Common myeloid progenitor, CD34-positive (primary cell): ENCODE data around the gene NAA60.

Experiments
- CTCF ChIA-PET: fragments of 350-600 bp; sonication (Branson Sonifier 250); formaldehyde crosslinking; loops from one replicate; lab custom pipeline; 2021; ENCODE audit warnings: antibody characterized with exemption; lab: Charles Lee
- POLR2A ChIA-PET: fragments of 350-600 bp; sonication (Branson Sonifier 250); formaldehyde crosslinking; loops from one replicate; lab custom pipeline; 2021; ENCODE audit warnings: antibody characterized with exemption; lab: Charles Lee
- DNase-seq, 3 donors: peaks; one replicate each; pipeline versions ENCODE4 v3.0.0 to v3.0.0-alpha.2; 2013
- H3K27ac ChIP-seq, 2 experiments: 1 replicate in 1 of 2; 2 replicates in 1 of 2; pipeline ENCODE4 v1.7.0; 2013; ENCODE audit warnings: inconsistent platforms in 2 of 2, low read length in 2 of 2, mild to moderate bottlenecking in 2 of 2, low read depth in 1 of 2, moderate library complexity in 1 of 2; ENCODE audit not compliant: severe bottlenecking in 2 of 2, insufficient read depth in 1 of 2, poor library complexity in 1 of 2
- H3K27me3 ChIP-seq, 5 experiments: replicated peaks in 2 of 5; 1 replicate in 3 of 5; 2 replicates in 2 of 5; pipeline versions ENCODE4 v1.6.1 to v1.7.0; 2013; ENCODE audit warnings: low read length in 4 of 5, mild to moderate bottlenecking in 2 of 5, moderate library complexity in 2 of 5, inconsistent platforms in 1 of 5; ENCODE audit not compliant: insufficient read depth in 5 of 5, control insufficient read depth in 4 of 5
- H3K36me3 ChIP-seq, 4 experiments: 1 replicate in 2 of 4; 2 replicates in 2 of 4; pipeline versions ENCODE4 v1.6.1 to v1.7.0; 2013; ENCODE audit warnings: low read length in 3 of 4, control low read depth in 1 of 4, mild to moderate bottlenecking in 1 of 4; ENCODE audit not compliant: control insufficient read depth in 4 of 4, insufficient read depth in 4 of 4
- H3K4me1 ChIP-seq, 4 experiments: 1 replicate in 3 of 4; 2 replicates in 1 of 4; pipeline versions ENCODE4 v1.6.1 to v1.7.1; 2013; ENCODE audit warnings: low read length in 3 of 4, mild to moderate bottlenecking in 3 of 4, control low read depth in 1 of 4, inconsistent platforms in 1 of 4, moderate library complexity in 1 of 4; ENCODE audit not compliant: control insufficient read depth in 4 of 4, insufficient read depth in 4 of 4; ENCODE audit errors: control extremely low read depth in 1 of 4
- H3K4me3 ChIP-seq, 7 experiments: 1 replicate in 4 of 7; 2 replicates in 3 of 7; pipeline versions ENCODE4 v1.5.1 to v1.7.0; 2013; ENCODE audit warnings: mild to moderate bottlenecking in 7 of 7, low read length in 6 of 7, moderate library complexity in 6 of 7, inconsistent platforms in 2 of 7, low read depth in 2 of 7, control low read depth in 1 of 7; ENCODE audit not compliant: insufficient read depth in 4 of 7, control insufficient read depth in 1 of 7; ENCODE audit errors: extremely low read depth in 1 of 7
- H3K9me3 ChIP-seq, 5 experiments: 1 replicate in 4 of 5; 2 replicates in 1 of 5; pipeline versions ENCODE4 v1.6.1 to v1.7.1; 2013; ENCODE audit warnings: low read length in 4 of 5, mild to moderate bottlenecking in 2 of 5, inconsistent platforms in 1 of 5, low read depth in 1 of 5, moderate library complexity in 1 of 5; ENCODE audit not compliant: control insufficient read depth in 4 of 5, insufficient read depth in 2 of 5; ENCODE audit errors: control extremely low read depth in 1 of 5
- WGBS: methylation state at CpG from one replicate; pipeline ENCODE4 v1.1.5; 2013; ENCODE audit not compliant: insufficient coverage; 5-methylcytosine and 5-hydroxymethylcytosine counted together

Gene NAA60

DNA sequence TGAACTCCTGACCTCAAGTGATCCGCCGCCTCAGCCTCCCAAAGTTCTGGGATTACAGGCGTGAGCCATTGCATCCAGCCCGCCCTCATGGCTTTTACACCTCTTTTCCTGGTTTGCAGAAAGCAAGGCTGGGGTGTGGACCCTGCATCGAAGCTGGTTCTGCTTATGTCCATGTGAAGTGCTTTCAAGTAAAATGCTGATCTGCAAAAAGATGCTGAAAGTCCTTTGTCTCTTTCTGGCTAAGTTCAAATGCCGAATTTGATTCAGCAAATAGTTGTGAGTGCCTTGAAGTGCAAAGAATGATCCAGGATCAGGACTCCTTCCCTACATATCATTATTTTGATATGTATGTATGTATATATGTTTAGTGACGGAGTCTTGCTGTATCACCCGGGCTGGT, 17.1 kb downstream of the NAA60 start:
- ChIA-PET CTCF (interaction anchor here (0.6 to 1.7 kb wide), 7 partner anchors 13 to 429 kb away, joined by 3 to 6 read pairs (median 3); no protein-coding TSS in a partner anchor), POLR2A (no interaction called here)
- no peak for DNase-seq
- H3K27me3 ChIP-seq: no peaks in the 10 kb centered on the region
- H3K36me3 ChIP-seq: peaks cover 0 to 4% (median 2%) of the 10 kb centered on the region in 4 experiments
- 88% methylated on average over 6 of the region's 8 CpGs for whole genome bisulfite sequencing
- no peaks in the 10 kb centered on the region for H3K9me3 ChIP-seq
- H3K4me3 ChIP-seq: peak overlapping the region in 3 of 7 experiments; percentile 6 to 54 (median 29)
- H3K4me1 ChIP-seq: peaks cover 19 to 63% (median 60%) of the 10 kb centered on the region in 4 experiments
- H3K27ac ChIP-seq: no peak overlapping the region

DNA sequence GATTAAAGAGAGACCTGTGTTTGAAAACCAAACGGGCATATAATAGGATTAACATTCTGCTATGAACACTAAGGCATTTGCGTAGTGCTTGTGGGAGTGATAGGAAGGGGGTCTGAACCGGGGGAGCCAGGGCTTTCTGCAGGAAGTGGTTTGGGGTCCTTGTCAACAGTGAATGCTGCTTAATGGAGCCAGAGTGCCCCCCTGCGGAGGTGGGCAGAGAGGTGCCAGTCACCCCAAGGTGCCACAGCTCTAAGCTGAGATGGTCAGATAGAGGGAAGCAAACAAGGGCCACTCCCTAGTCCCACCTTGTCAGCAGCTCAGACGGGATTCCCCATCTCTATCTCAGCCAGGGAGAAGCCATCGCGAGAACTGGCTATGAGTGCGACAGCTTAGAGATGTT, 17.7 kb downstream of the NAA60 start:
- CTCF ChIA-PET: interaction anchor here (0.6 to 1.7 kb wide), 14 partner anchors 11 to 430 kb away, joined by 3 to 10 read pairs (median 3); no protein-coding TSS in a partner anchor
- H3K36me3 ChIP-seq: peaks cover 0 to 10% (median 6%) of the 10 kb centered on the region in 4 experiments
- H3K27me3 ChIP-seq: no peaks in the 10 kb centered on the region
- H3K27ac ChIP-seq: no peak overlapping the region
- peak overlapping the region in 3 of 7 experiments; percentile 6 to 54 (median 29) for H3K4me3 ChIP-seq
- H3K9me3 ChIP-seq: no peaks in the 10 kb centered on the region
- whole genome bisulfite sequencing: 0% methylated on average over 3 of the region's 8 CpGs
- DNase-seq: peak; percentile 74 to 87 (median 84)
- H3K4me1 ChIP-seq: peaks cover 17 to 58% (median 55%) of the 10 kb centered on the region in 4 experiments
- POLR2A ChIA-PET: no interaction called here

DNA sequence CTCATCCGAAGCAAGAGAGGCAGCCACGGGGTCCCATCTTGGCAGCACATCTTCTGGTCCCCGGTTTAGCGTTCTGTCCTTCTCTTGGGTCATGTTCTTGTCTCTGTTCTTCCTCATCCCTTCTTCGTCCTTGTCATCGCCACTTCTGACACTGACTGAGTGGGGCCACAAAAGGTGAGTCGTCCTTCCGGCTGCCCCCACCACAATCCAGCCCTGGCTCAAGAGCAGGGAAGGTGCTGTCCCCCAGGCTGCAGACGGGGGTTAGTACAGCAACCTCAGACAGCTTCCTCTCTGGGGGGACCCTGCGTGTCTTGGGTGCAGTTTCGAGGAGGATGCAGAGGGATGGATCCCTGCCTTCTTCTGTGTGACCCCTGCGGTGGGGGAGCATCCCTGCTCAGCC, 21.8 kb downstream of the NAA60 start:
- no peak overlapping the region for H3K27ac ChIP-seq
- H3K9me3 ChIP-seq: no peaks in the 10 kb centered on the region
- DNase-seq: no peak
- POLR2A ChIA-PET: no interaction called here
- H3K4me3 ChIP-seq: no peak overlapping the region
- CTCF ChIA-PET: interaction anchor here (1.2 kb wide), 2 partner anchors 264 to 338 kb away, joined by 3 to 4 read pairs; no protein-coding TSS in a partner anchor
- peaks cover 7 to 23% (median 22%) of the 10 kb centered on the region in 4 experiments for H3K4me1 ChIP-seq
- peaks cover 3 to 29% (median 9%) of the 10 kb centered on the region in 4 experiments for H3K36me3 ChIP-seq
- 96% methylated on average over 9 of the region's 12 CpGs for WGBS
- no peaks in the 10 kb centered on the region for H3K27me3 ChIP-seq

DNA sequence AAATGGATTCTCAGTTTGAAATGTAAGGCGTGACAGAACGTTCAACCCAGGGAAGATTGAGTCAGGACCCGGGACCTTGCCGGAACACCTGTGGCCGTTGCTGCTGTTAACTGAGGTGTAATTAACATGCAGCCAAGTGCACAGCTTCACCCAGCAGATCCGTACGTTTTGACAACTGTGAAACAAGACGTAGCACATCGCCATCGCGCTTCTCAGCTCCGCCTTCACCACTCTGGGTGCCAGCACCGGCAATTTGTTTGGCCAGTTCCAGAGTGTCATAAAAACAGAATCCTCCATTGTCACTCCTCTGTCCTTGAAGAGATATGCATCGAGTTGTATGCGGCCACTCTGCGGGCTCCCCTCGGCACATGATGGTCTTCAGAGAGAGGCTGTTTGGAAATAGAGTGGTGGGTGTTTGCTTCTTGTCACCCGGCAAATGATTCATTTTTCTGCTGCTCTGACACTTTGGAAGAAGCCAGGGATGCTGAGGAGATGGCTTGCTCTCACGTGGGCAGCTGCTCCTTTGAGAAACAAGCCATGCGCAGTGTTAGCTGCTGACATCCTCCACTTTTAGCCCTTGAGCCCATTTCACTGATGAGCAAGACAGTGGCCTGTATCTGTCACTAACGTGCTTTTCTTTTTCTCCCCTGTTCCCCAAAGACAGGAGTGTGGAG, 22.6 kb downstream of the NAA60 start:
- WGBS: 93% methylated on average over 19 of the region's 21 CpGs
- ChIA-PET CTCF (interaction anchor here (0.9 to 1.2 kb wide), 5 partner anchors 48 to 434 kb away, joined by 3 read pairs; no protein-coding TSS in a partner anchor), POLR2A (no interaction called here)
- no peak for DNase-seq
- peaks cover 3 to 32% (median 9%) of the 10 kb centered on the region in 4 experiments for H3K36me3 ChIP-seq
- H3K9me3 ChIP-seq: no peaks in the 10 kb centered on the region
- H3K27ac ChIP-seq: no peak overlapping the region
- peaks cover under 1 to 16% (median 14%) of the 10 kb centered on the region in 4 experiments for H3K4me1 ChIP-seq
- H3K27me3 ChIP-seq: no peaks in the 10 kb centered on the region
- no peak overlapping the region for H3K4me3 ChIP-seq

DNA sequence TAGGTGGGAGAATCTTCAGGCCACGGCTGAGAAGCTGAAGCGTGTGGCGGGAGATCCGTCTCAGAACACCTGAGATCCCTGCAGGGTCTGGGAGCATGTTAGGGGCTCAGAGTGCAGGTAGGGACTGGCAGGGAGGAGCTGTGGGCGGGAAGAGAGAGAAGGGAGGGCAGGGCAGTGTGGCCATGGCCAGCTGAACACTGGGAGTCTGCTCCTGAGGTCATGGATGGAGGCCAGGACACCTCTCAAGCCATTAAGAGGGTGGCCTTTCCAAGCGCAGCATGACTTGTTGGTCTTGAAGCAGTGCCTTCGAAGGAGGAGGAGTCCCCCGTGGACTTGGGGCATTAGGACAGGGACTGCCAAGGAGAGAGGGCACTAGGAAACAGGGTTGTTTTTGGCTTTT, 23.7 kb downstream of the NAA60 start:
- Histone ChIP-seq H3K4me1 (peaks cover 0 to 10% (median 7%) of the 10 kb centered on the region in 4 experiments), H3K27me3 (no peaks in the 10 kb centered on the region), H3K36me3 (peaks cover 5 to 39% (median 11%) of the 10 kb centered on the region in 4 experiments), H3K9me3 (no peaks in the 10 kb centered on the region), H3K4me3 (no peak overlapping the region), H3K27ac (no peak overlapping the region)
- POLR2A ChIA-PET: interaction anchor here (0.5 kb wide), 1 partner anchor 281 kb away, joined by 5 read pairs; no protein-coding TSS in a partner anchor
- WGBS: 100% methylated on average over 5 of the region's 8 CpGs
- CTCF ChIA-PET: interaction anchor here (0.9 to 1.0 kb wide), 3 partner anchors 317 to 435 kb away, joined by 3 read pairs; no protein-coding TSS in a partner anchor
- no peak for DNase-seq

DNA sequence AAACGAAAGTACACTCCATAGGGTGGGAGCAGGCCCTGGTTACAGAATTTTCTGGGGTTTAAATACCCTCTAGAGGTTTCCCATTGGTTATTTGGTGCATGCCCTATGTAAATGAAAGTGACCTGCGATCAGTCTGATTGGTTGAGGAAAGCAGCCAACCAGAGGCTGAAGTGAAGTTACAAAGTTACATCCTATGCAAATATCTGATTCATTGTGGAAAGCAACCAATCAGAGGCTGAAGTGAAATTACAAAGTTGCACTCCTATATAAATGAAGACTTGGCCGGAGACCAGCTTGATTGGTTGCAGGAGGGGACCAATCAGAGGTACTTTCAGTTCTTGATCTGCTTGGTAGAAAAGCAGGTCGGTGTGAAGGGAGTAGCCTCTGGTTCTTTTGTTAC, 24.4 kb downstream of the NAA60 start:
- Histone ChIP-seq H3K9me3 (no peaks in the 10 kb centered on the region), H3K36me3 (peaks cover 5 to 42% (median 11%) of the 10 kb centered on the region in 4 experiments), H3K27me3 (no peaks in the 10 kb centered on the region), H3K27ac (no peak overlapping the region), H3K4me3 (no peak overlapping the region), H3K4me1 (peaks cover 0 to 10% (median 7%) of the 10 kb centered on the region in 4 experiments)
- ChIA-PET POLR2A (interaction anchor here (0.7 kb wide), 1 partner anchor 465 kb away, joined by 3 read pairs; no protein-coding TSS in a partner anchor), CTCF (no interaction called here)
- whole genome bisulfite sequencing: 98% methylated on average over 4 of the region's 4 CpGs
- peak; percentile 25 to 73 (median 59) for DNase-seq

DNA sequence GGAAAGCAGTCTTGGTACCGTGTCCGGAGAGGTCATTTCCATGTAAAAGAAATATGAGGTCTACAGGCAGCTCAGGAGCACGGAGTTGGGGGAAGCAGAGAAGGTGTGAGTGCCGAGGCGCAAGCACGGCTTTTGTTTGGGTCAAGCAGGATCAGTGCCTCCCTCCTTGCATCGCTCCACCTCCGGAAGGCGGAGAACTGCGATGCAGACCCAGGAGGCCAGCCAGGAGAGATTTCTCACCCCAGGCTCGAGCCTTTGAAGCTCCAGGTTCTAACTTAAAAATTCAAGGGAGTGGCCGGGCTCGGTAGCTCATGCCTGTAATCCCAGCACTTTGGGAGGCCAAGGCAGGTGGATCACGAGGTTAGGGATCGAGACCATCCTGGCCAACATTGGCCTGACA, 25.0 kb downstream of the NAA60 start:
- DNase-seq: no peak
- Histone ChIP-seq H3K9me3 (no peaks in the 10 kb centered on the region), H3K4me3 (no peak overlapping the region), H3K36me3 (peaks cover 5 to 42% (median 11%) of the 10 kb centered on the region in 4 experiments), H3K27me3 (no peaks in the 10 kb centered on the region), H3K27ac (no peak overlapping the region), H3K4me1 (peaks cover 0 to 10% (median 7%) of the 10 kb centered on the region in 4 experiments)
- ChIA-PET CTCF (no interaction called here), POLR2A (interaction anchor here (0.7 kb wide), 1 partner anchor 466 kb away, joined by 3 read pairs; no protein-coding TSS in a partner anchor)
- 98% methylated on average over 13 of the region's 15 CpGs for WGBS
